ENCODE measurements around the gene EPN2.

Gene EPN2

GRCh38 chr17:19292377-19292711, 55.2 kb downstream of the EPN2 start:
- DNase-seq (ENCODE audit: extremely low read depth, low read depth) = no peak
- TF ChIP-seq CTCF (IDR thresholded peaks at IDR 0.05; ENCODE audit: low read depth, low read length, missing control alignments) = no peak
- no peak overlapping the region for H3K4me3 ChIP-seq (replicated peaks; ENCODE audit: low read depth, low read length)

- TF ChIP-seq CTCF (IDR thresholded peaks at IDR 0.05; ENCODE audit: low read depth, low read length, missing control alignments) = no peak
- no peak overlapping the region for H3K4me3 ChIP-seq (replicated peaks; ENCODE audit: low read depth, low read length)
- no peak for DNase-seq (ENCODE audit: extremely low read depth, low read depth)
Observed at GRCh38 chr17:19294443-19294842, 57.3 kb downstream of the EPN2 start.

GRCh38 chr17:19295473-19296135, 58.4 kb downstream of the EPN2 start:
- H3K4me3 ChIP-seq (replicated peaks; ENCODE audit: low read depth, low read length) = no peak overlapping the region
- no peak for TF ChIP-seq CTCF (IDR thresholded peaks at IDR 0.05; ENCODE audit: low read depth, low read length, missing control alignments)
- DNase-seq (ENCODE audit: extremely low read depth, low read depth) = no peak

- no peak overlapping the region for H3K4me3 ChIP-seq (replicated peaks; ENCODE audit: low read depth, low read length)
- no peak for TF ChIP-seq CTCF (IDR thresholded peaks at IDR 0.05; ENCODE audit: low read depth, low read length, missing control alignments)
- no peak for DNase-seq (ENCODE audit: extremely low read depth, low read depth)
Observed at GRCh38 chr17:19296786-19297778, 59.9 kb downstream of the EPN2 start.

GRCh38 chr17:19298569-19299213, 61.5 kb downstream of the EPN2 start:
- no peak overlapping the region for H3K4me3 ChIP-seq (replicated peaks; ENCODE audit: low read depth, low read length)
- no peak for DNase-seq (ENCODE audit: extremely low read depth, low read depth)
- TF ChIP-seq CTCF (IDR thresholded peaks at IDR 0.05; ENCODE audit: low read depth, low read length, missing control alignments) = no peak

- no peak for TF ChIP-seq CTCF (IDR thresholded peaks at IDR 0.05; ENCODE audit: low read depth, low read length, missing control alignments)
- H3K4me3 ChIP-seq (replicated peaks; ENCODE audit: low read depth, low read length) = no peak overlapping the region
- no peak for DNase-seq (ENCODE audit: extremely low read depth, low read depth)
Observed at GRCh38 chr17:19299214-19299747, 62.1 kb downstream of the EPN2 start.

Data from HFF-Myc (cell line).